Fibroblast of skin of right biceps (primary cell): ENCODE results near the gene PHTF2.
"Not testable (repeated sequence)": the region's sequence is repeated elsewhere in the genome, so short reads cannot be mapped to it uniquely, and the experiment has no call there.

ENCODE experiments used
- DNase-seq: peaks from one replicate; pipeline ENCODE4 v3.0.0-alpha.2; 2013

Gene PHTF2

GRCh38 chr7:77798394-77799077, at the start of gene PHTF2, which contains the start of gene TMEM60:
Gene PHTF2, plus strand, starts transcription at chr7:77798773.
Gene TMEM60, minus strand, starts transcription at chr7:77798434. Its CDS starts 4,061 bp downstream, at chr7:77794373.
- peak; percentile 100 for DNase-seq

- no peak for DNase-seq
Measured at GRCh38 chr7:77752016-77752415, 46.6 kb upstream of the PHTF2 start.

GRCh38 chr7:77753173-77753572, 45.4 kb upstream of the PHTF2 start:
- DNase-seq, result no peak

- DNase-seq, result no peak
Measured at GRCh38 chr7:77757589-77757988, 41.0 kb upstream of the PHTF2 start.

GRCh38 chr7:77759294-77759889, 39.2 kb upstream of the PHTF2 start:
- peak; percentile 61 for DNase-seq

GRCh38 chr7:77760809-77761453, 37.6 kb upstream of the PHTF2 start:
- no peak for DNase-seq

GRCh38 chr7:77765481-77765880, 33.1 kb upstream of the PHTF2 start:
- no peak for DNase-seq

- DNase-seq, result peak; percentile 49
Measured at GRCh38 chr7:77765906-77766800, 32.4 kb upstream of the PHTF2 start.

GRCh38 chr7:77766801-77767605, 31.6 kb upstream of the PHTF2 start:
- DNase-seq, result no peak

- no peak for DNase-seq
Measured at GRCh38 chr7:77770316-77770715, 28.3 kb upstream of the PHTF2 start.

- no peak for DNase-seq
Measured at GRCh38 chr7:77771901-77772300, 26.7 kb upstream of the PHTF2 start.

GRCh38 chr7:77778535-77778934, 20.0 kb upstream of the PHTF2 start:
- no peak for DNase-seq

- DNase-seq, result no peak
Measured at GRCh38 chr7:77782383-77782782, 16.2 kb upstream of the PHTF2 start.

- no peak for DNase-seq
Measured at GRCh38 chr7:77783111-77783510, 15.5 kb upstream of the PHTF2 start.

GRCh38 chr7:77783545-77783944, 15.0 kb upstream of the PHTF2 start:
- DNase-seq, result no peak

- DNase-seq, result not testable (repeated sequence)
Measured at GRCh38 chr7:77784426-77784825, 14.1 kb upstream of the PHTF2 start.

- no peak for DNase-seq
Measured at GRCh38 chr7:77786018-77786417, 12.6 kb upstream of the PHTF2 start.

GRCh38 chr7:77786741-77787140, 11.8 kb upstream of the PHTF2 start:
- DNase-seq, result no peak

GRCh38 chr7:77788327-77788902, 10.2 kb upstream of the PHTF2 start:
- no peak for DNase-seq

- no peak for DNase-seq
Measured at GRCh38 chr7:77791336-77791735, 7.2 kb upstream of the PHTF2 start.

GRCh38 chr7:77791956-77792355, 6.6 kb upstream of the PHTF2 start:
- no peak for DNase-seq

GRCh38 chr7:77794000-77794399, 4.6 kb upstream of the PHTF2 start:
- no peak for DNase-seq
